Astrocyte of the hippocampus (primary cell): ENCODE data around the gene KIF5C.
"Not testable (repeated sequence)": the region's sequence is repeated elsewhere in the genome, so short reads cannot be mapped to it uniquely, and the experiment has no call there.

Experiments
- DNase-seq: peaks from one replicate; pipeline ENCODE4 v3.0.0; 2011; ENCODE audit warnings: low read depth, low spot score

The KIF5C gene

GRCh38 chr2:148965623-148966437, 90.8 kb downstream of the KIF5C start:
- peak; percentile 10 for DNase-seq

GRCh38 chr2:148966438-148966758, 91.4 kb downstream of the KIF5C start:
- no peak for DNase-seq

- DNase-seq, result no peak
Observed at GRCh38 chr2:148967056-148967455, 92.0 kb downstream of the KIF5C start.

- peak; percentile 27 for DNase-seq
Observed at GRCh38 chr2:148967578-148967977, 92.6 kb downstream of the KIF5C start.

GRCh38 chr2:148968301-148968700, 93.3 kb downstream of the KIF5C start:
- DNase-seq, result no peak

- peak; percentile 80 for DNase-seq
Observed at GRCh38 chr2:148968776-148969319, 93.8 kb downstream of the KIF5C start.

- peak; percentile 20 for DNase-seq
Observed at GRCh38 chr2:148969659-148970061, 94.6 kb downstream of the KIF5C start.

- DNase-seq, result no peak
Observed at GRCh38 chr2:148970385-148970784, 95.4 kb downstream of the KIF5C start.

GRCh38 chr2:148971547-148971946, 96.5 kb downstream of the KIF5C start:
- no peak for DNase-seq

- no peak for DNase-seq
Observed at GRCh38 chr2:148974095-148974494, 99.1 kb downstream of the KIF5C start.

- DNase-seq, result no peak
Observed at GRCh38 chr2:148978026-148978685, 103.1 kb downstream of the KIF5C start.

- DNase-seq, result no peak
Observed at GRCh38 chr2:148978706-148979105, 103.7 kb downstream of the KIF5C start.

GRCh38 chr2:148979164-148979918, 104.3 kb downstream of the KIF5C start:
- no peak for DNase-seq

- DNase-seq, result no peak
Observed at GRCh38 chr2:148979919-148980277, 104.9 kb downstream of the KIF5C start.

GRCh38 chr2:148980496-148980895, 105.5 kb downstream of the KIF5C start:
- DNase-seq, result not testable (repeated sequence)

GRCh38 chr2:148981324-148981723, 106.3 kb downstream of the KIF5C start:
- no peak for DNase-seq

GRCh38 chr2:148981781-148982180, 106.8 kb downstream of the KIF5C start:
- DNase-seq, result no peak

GRCh38 chr2:148982282-148982681, 107.3 kb downstream of the KIF5C start:
- peak; percentile 41 for DNase-seq

GRCh38 chr2:148983896-148984295, 108.9 kb downstream of the KIF5C start:
- no peak for DNase-seq

- DNase-seq, result no peak
Observed at GRCh38 chr2:148984449-148984848, 109.4 kb downstream of the KIF5C start.

- DNase-seq, result no peak
Observed at GRCh38 chr2:148987286-148987685, 112.3 kb downstream of the KIF5C start.

GRCh38 chr2:148988337-148988736, 113.3 kb downstream of the KIF5C start:
- DNase-seq, result no peak
